ENCODE results near the gene NPPC.

The NPPC gene

DNA sequence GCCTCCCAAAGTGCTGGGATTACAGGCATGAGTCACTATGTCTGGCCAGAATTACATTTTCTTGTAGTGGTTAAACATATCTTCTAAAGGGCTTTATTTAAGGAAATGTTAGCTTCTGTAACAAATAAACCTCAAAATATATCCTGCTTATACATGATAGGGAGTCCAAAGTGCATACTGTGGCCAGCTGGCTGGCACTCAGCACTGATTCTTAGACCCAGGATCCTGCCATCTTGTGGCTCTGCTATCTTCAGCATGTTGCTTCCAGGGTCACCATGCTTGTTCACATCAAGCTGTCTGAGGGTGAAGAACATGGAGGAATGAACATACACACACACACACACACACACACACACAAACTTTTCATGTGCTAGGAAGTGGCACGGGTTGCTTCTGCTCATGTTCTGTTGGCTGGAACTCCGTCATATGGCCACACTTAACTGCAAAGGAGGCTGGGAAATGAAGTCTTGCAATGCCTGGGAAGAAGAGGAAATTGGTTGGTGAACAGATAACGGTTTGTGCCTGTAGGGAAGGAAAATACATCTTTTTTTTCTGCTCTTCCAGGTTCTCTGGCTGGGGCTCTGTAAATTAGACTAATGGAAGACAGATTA is 40.0 kb downstream of the NPPC start:
- H3K79me2 ChIP-seq (ENCODE audit: insufficient read depth, low read length): no peaks in the 10 kb centered on the region
- H3K4me3 ChIP-seq (ENCODE audit: insufficient read depth, low read length, poor library complexity, severe bottlenecking): no peak overlapping the region
- H3K9me3 ChIP-seq (ENCODE audit: insufficient read depth, low read length): no peaks in the 10 kb centered on the region
- no peaks in the 10 kb centered on the region for H4K20me1 ChIP-seq (ENCODE audit: low read depth, low read length)
- no peaks in the 10 kb centered on the region for H3K36me3 ChIP-seq (ENCODE audit: low read length)
- no peak overlapping the region for H3K4me2 ChIP-seq (ENCODE audit: low read depth, low read length, poor library complexity, severe bottlenecking)
- no peaks in the 10 kb centered on the region for H3K27me3 ChIP-seq (ENCODE audit: low read length)
- no peaks in the 10 kb centered on the region for H3K9me2 ChIP-seq (replicated peaks; ENCODE audit: insufficient read depth, low read length)
- H3K9ac ChIP-seq (ENCODE audit: low read length): no peak overlapping the region
- TF ChIP-seq, protein P1, sequence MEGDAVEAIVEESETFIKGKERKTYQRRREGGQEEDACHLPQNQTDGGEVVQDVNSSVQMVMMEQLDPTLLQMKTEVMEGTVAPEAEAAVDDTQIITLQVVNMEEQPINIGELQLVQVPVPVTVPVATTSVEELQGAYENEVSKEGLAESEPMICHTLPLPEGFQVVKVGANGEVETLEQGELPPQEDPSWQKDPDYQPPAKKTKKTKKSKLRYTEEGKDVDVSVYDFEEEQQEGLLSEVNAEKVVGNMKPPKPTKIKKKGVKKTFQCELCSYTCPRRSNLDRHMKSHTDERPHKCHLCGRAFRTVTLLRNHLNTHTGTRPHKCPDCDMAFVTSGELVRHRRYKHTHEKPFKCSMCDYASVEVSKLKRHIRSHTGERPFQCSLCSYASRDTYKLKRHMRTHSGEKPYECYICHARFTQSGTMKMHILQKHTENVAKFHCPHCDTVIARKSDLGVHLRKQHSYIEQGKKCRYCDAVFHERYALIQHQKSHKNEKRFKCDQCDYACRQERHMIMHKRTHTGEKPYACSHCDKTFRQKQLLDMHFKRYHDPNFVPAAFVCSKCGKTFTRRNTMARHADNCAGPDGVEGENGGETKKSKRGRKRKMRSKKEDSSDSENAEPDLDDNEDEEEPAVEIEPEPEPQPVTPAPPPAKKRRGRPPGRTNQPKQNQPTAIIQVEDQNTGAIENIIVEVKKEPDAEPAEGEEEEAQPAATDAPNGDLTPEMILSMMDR (IDR thresholded peaks at IDR 0.05; ENCODE audit: insufficient read depth, low read length, poor library complexity, severe bottlenecking): no peak
- TF ChIP-seq EZH2phosphoT487 (conservative IDR thresholded peaks at IDR 0.05; ENCODE audit: low read length): no peak
- no peak overlapping the region for H2AFZ ChIP-seq (ENCODE audit: low read depth, low read length, severe bottlenecking)
- H3K27ac ChIP-seq (ENCODE audit: low read depth, low read length): no peak overlapping the region
- H3F3A ChIP-seq (ENCODE audit: insufficient read depth): no peaks in the 10 kb centered on the region

DNA sequence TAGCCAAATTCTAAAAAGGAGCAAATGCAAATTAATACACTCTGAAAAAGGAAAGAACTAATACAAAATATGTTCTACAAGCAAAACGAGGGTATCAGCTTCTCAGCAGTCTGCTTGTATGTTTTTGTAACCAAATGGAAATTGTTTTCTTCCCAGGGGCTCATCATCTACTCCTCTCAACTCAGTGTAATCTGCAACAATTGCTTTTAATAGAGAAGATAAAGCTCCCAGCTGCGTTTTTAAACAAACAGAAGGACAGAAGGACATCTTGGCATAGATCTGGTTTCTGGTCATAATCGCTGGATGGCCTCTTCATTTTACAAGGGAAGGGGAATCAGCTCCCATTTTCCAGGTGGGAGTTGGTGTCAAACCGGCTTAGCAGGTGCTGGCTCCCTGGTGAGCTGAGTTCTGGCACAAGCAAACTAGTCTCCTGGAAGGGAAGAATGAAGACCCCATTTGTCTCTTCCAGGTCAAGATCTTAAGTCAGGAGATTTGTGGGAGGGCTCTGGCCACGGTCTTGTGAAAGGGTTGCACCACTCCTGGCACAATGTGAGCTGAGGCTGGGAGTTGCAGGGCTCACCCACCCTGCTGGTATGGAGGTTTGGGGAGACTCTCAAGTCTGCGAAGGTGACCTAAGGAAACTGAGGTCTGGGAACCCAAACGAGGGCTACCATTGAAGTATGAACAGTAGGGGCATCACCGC is 41.6 kb downstream of the NPPC start:
- Histone ChIP-seq H3K9me2 (replicated peaks; ENCODE audit: insufficient read depth, low read length) (no peaks in the 10 kb centered on the region), H2AFZ (ENCODE audit: low read depth, low read length, severe bottlenecking) (no peak overlapping the region), H3F3A (ENCODE audit: insufficient read depth) (no peaks in the 10 kb centered on the region), H3K27ac (ENCODE audit: low read depth, low read length) (no peak overlapping the region), H3K79me2 (ENCODE audit: insufficient read depth, low read length) (no peaks in the 10 kb centered on the region), H3K27me3 (ENCODE audit: low read length) (no peaks in the 10 kb centered on the region), H3K36me3 (ENCODE audit: low read length) (no peaks in the 10 kb centered on the region), H3K4me2 (ENCODE audit: low read depth, low read length, poor library complexity, severe bottlenecking) (no peak overlapping the region), H3K9ac (ENCODE audit: low read length) (no peak overlapping the region), H4K20me1 (ENCODE audit: low read depth, low read length) (no peaks in the 10 kb centered on the region), H3K4me3 (ENCODE audit: insufficient read depth, low read length, poor library complexity, severe bottlenecking) (no peak overlapping the region), H3K9me3 (ENCODE audit: insufficient read depth, low read length) (no peaks in the 10 kb centered on the region)
- TF ChIP-seq, protein P1 (IDR thresholded peaks at IDR 0.05; ENCODE audit: insufficient read depth, low read length, poor library complexity, severe bottlenecking): no peak
- TF ChIP-seq EZH2phosphoT487 (conservative IDR thresholded peaks at IDR 0.05; ENCODE audit: low read length): no peak

DNA sequence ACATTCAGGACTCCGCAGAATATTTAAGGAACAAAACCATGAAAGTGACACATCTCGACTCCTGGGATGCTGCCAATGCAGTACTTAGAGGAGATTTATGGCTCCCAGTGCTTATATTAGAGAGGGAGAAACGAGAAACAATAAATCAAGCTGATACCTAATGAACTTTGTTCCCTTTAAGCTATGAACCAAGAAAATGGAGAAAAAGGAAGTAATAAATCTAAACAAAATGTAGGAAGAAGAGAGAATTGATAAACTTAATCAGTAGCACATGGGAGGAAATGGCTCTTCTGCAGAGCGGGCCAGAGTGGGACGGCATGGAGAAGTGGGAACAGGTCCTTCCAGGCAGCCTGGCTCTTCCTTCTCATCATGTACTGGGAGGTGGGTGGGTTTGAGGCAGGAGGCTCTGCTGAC is 42.7 kb downstream of the NPPC start:
- no peaks in the 10 kb centered on the region for H3K27me3 ChIP-seq (ENCODE audit: low read length)
- no peaks in the 10 kb centered on the region for H4K20me1 ChIP-seq (ENCODE audit: low read depth, low read length)
- no peaks in the 10 kb centered on the region for H3K79me2 ChIP-seq (ENCODE audit: insufficient read depth, low read length)
- H2AFZ ChIP-seq (ENCODE audit: low read depth, low read length, severe bottlenecking): no peak overlapping the region
- H3K4me2 ChIP-seq (ENCODE audit: low read depth, low read length, poor library complexity, severe bottlenecking): no peak overlapping the region
- H3K9me2 ChIP-seq (replicated peaks; ENCODE audit: insufficient read depth, low read length): no peaks in the 10 kb centered on the region
- H3K9me3 ChIP-seq (ENCODE audit: insufficient read depth, low read length): no peaks in the 10 kb centered on the region
- TF ChIP-seq EZH2phosphoT487 (conservative IDR thresholded peaks at IDR 0.05; ENCODE audit: low read length): no peak
- TF ChIP-seq, protein P1 (IDR thresholded peaks at IDR 0.05; ENCODE audit: insufficient read depth, low read length, poor library complexity, severe bottlenecking): no peak
- H3K9ac ChIP-seq (ENCODE audit: low read length): no peak overlapping the region
- H3F3A ChIP-seq (ENCODE audit: insufficient read depth): no peaks in the 10 kb centered on the region
- H3K4me3 ChIP-seq (ENCODE audit: insufficient read depth, low read length, poor library complexity, severe bottlenecking): no peak overlapping the region
- no peak overlapping the region for H3K27ac ChIP-seq (ENCODE audit: low read depth, low read length)
- H3K36me3 ChIP-seq (ENCODE audit: low read length): no peaks in the 10 kb centered on the region
